ENCODE measurements around the gene MLXIP. TPM values are rescaled to one million over a fixed set of nuclear protein-coding genes. Genes with fewer than 3 reads are reported as not detected.
"Not testable (repeated sequence)": the region's sequence is repeated elsewhere in the genome, so short reads cannot be mapped to it uniquely, and the experiment has no call there.

MLXIP gene
- polyA plus RNA-seq, 1 donor from 2014 or later: 9.2 TPM

- H3K27me3 ChIP-seq (ENCODE audit: insufficient read depth, low read depth, low read length): no peaks in the 10 kb centered on the region
- no peak for TF ChIP-seq TAF1 (IDR thresholded peaks at IDR 0.05; ENCODE audit: low read depth)
- no peak for TF ChIP-seq EZH2 (IDR thresholded peaks at IDR 0.05; ENCODE audit: borderline replicate concordance, insufficient read depth, low read length, poor library complexity, severe bottlenecking)
- TF ChIP-seq, protein P1, sequence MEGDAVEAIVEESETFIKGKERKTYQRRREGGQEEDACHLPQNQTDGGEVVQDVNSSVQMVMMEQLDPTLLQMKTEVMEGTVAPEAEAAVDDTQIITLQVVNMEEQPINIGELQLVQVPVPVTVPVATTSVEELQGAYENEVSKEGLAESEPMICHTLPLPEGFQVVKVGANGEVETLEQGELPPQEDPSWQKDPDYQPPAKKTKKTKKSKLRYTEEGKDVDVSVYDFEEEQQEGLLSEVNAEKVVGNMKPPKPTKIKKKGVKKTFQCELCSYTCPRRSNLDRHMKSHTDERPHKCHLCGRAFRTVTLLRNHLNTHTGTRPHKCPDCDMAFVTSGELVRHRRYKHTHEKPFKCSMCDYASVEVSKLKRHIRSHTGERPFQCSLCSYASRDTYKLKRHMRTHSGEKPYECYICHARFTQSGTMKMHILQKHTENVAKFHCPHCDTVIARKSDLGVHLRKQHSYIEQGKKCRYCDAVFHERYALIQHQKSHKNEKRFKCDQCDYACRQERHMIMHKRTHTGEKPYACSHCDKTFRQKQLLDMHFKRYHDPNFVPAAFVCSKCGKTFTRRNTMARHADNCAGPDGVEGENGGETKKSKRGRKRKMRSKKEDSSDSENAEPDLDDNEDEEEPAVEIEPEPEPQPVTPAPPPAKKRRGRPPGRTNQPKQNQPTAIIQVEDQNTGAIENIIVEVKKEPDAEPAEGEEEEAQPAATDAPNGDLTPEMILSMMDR (IDR thresholded peaks at IDR 0.05; ENCODE audit: poor library complexity, severe bottlenecking): no peak
- no peak for TF ChIP-seq RAD21 (conservative IDR thresholded peaks at IDR 0.05)
- TF ChIP-seq EP300 (conservative IDR thresholded peaks at IDR 0.05; ENCODE audit: poor library complexity, severe bottlenecking): no peak
- TF ChIP-seq MXI1 (conservative IDR thresholded peaks at IDR 0.05; ENCODE audit: poor library complexity, severe bottlenecking): no peak
- TF ChIP-seq POLR2AphosphoS5 (IDR thresholded peaks at IDR 0.05): no peak
- no peak for TF ChIP-seq REST (IDR thresholded peaks at IDR 0.05; ENCODE audit: borderline replicate concordance)
- no peak for TF ChIP-seq SMC3 (conservative IDR thresholded peaks at IDR 0.05; ENCODE audit: poor library complexity)
- no peak overlapping the region for H3K4me3 ChIP-seq (ENCODE audit: low read length)
- H3K79me2 ChIP-seq (replicated peaks; ENCODE audit: insufficient read depth, low read length): no peaks in the 10 kb centered on the region
- no peaks in the 10 kb centered on the region for H3K9me2 ChIP-seq (ENCODE audit: insufficient read depth, low read length)
- no peaks in the 10 kb centered on the region for H3K9me3 ChIP-seq (ENCODE audit: low read length)
- H3F3A ChIP-seq (ENCODE audit: insufficient read depth, low read length, poor library complexity, severe bottlenecking): no peaks in the 10 kb centered on the region
- H3K4me2 ChIP-seq (ENCODE audit: low read length): no peak overlapping the region
- H4K20me1 ChIP-seq (ENCODE audit: insufficient read depth): no peaks in the 10 kb centered on the region
- H3K9ac ChIP-seq (ENCODE audit: low read length): no peak overlapping the region
- no peak overlapping the region for H3K27ac ChIP-seq (ENCODE audit: low read length)
- no peak overlapping the region for H2AFZ ChIP-seq (ENCODE audit: low read depth, low read length)
- H3K36me3 ChIP-seq (ENCODE audit: insufficient read depth, low read length): no peaks in the 10 kb centered on the region
Observed at GRCh38 chr12:122117979-122118378, 39.4 kb downstream of the MLXIP start.

- not testable (repeated sequence) for H4K20me1 ChIP-seq (ENCODE audit: insufficient read depth); H3K79me2 ChIP-seq (replicated peaks; ENCODE audit: insufficient read depth, low read length)
Observed at GRCh38 chr12:122121341-122121740, 42.8 kb downstream of the MLXIP start.

DNA sequence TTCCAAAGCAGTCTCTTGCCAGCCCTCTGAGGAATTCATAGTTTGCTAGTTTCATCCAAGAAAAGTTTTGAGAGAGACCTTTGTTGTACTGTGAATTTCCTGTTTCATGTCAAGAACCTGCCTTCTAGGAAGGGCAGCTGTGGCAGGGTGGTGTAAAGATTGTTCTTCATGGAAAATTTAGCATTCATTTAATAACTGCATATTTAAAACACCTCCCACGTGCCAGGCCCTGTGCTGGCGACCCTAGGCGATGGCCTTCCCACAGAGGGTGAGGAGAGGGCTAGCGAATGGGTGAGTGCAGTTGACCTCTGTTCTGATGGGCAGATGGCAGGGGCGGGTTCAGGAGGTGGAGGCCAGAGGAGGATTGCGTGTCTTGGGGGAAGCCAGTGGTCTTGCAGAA is 43.2 kb downstream of the MLXIP start:
- H3K9me3 ChIP-seq (ENCODE audit: low read length): no peaks in the 10 kb centered on the region
- H3K4me2 ChIP-seq (ENCODE audit: low read length): no peak overlapping the region
- no peaks in the 10 kb centered on the region for H3K79me2 ChIP-seq (replicated peaks; ENCODE audit: insufficient read depth, low read length)
- TF ChIP-seq RAD21 (conservative IDR thresholded peaks at IDR 0.05): no peak
- TF ChIP-seq EZH2 (IDR thresholded peaks at IDR 0.05; ENCODE audit: borderline replicate concordance, insufficient read depth, low read length, poor library complexity, severe bottlenecking): no peak
- no peak for TF ChIP-seq MXI1 (conservative IDR thresholded peaks at IDR 0.05; ENCODE audit: poor library complexity, severe bottlenecking)
- no peak for TF ChIP-seq TAF1 (IDR thresholded peaks at IDR 0.05; ENCODE audit: low read depth)
- no peak for TF ChIP-seq EP300 (conservative IDR thresholded peaks at IDR 0.05; ENCODE audit: poor library complexity, severe bottlenecking)
- TF ChIP-seq REST (IDR thresholded peaks at IDR 0.05; ENCODE audit: borderline replicate concordance): no peak
- no peak for TF ChIP-seq SMC3 (conservative IDR thresholded peaks at IDR 0.05; ENCODE audit: poor library complexity)
- TF ChIP-seq, protein P1 (IDR thresholded peaks at IDR 0.05; ENCODE audit: poor library complexity, severe bottlenecking): no peak
- TF ChIP-seq POLR2AphosphoS5 (IDR thresholded peaks at IDR 0.05): no peak
- no peaks in the 10 kb centered on the region for H3K36me3 ChIP-seq (ENCODE audit: insufficient read depth, low read length)
- no peaks in the 10 kb centered on the region for H3K9me2 ChIP-seq (ENCODE audit: insufficient read depth, low read length)
- H2AFZ ChIP-seq (ENCODE audit: low read depth, low read length): no peak overlapping the region
- no peaks in the 10 kb centered on the region for H3K27me3 ChIP-seq (ENCODE audit: insufficient read depth, low read depth, low read length)
- no peaks in the 10 kb centered on the region for H4K20me1 ChIP-seq (ENCODE audit: insufficient read depth)
- no peaks in the 10 kb centered on the region for H3F3A ChIP-seq (ENCODE audit: insufficient read depth, low read length, poor library complexity, severe bottlenecking)
- no peak overlapping the region for H3K9ac ChIP-seq (ENCODE audit: low read length)
- H3K4me3 ChIP-seq (ENCODE audit: low read length): no peak overlapping the region
- no peak overlapping the region for H3K27ac ChIP-seq (ENCODE audit: low read length)

More at GRCh38 chr12:122121341-122121740, 42.8 kb downstream of the MLXIP start:
- H3K4me3 ChIP-seq (ENCODE audit: low read length); H3K27ac ChIP-seq (ENCODE audit: low read length); H3K9me3 ChIP-seq (ENCODE audit: low read length); H3K36me3 ChIP-seq (ENCODE audit: insufficient read depth, low read length); H3K4me2 ChIP-seq (ENCODE audit: low read length); H3F3A ChIP-seq (ENCODE audit: insufficient read depth, low read length, poor library complexity, severe bottlenecking); H3K27me3 ChIP-seq (ENCODE audit: insufficient read depth, low read depth, low read length); H3K9ac ChIP-seq (ENCODE audit: low read length); H2AFZ ChIP-seq (ENCODE audit: low read depth, low read length); H3K9me2 ChIP-seq (ENCODE audit: insufficient read depth, low read length): not testable (repeated sequence)

Data from neural cell (in vitro differentiated cells).